Omental fat pad (tissue), 4 donors: ENCODE measurements around the gene SLC45A3. TPM values are rescaled to one million over a fixed set of nuclear protein-coding genes. Genes with fewer than 3 reads are reported as not detected.

Experiments used
- ATAC-seq: fragments of 150-250 bp; one replicate; pipeline ENCODE4 v1.9.1; 2016; ENCODE audit warnings: mild to moderate bottlenecking, moderate library complexity; ENCODE audit not compliant: low FRiP score
- DNase-seq: peaks from one replicate; pipeline ENCODE4 v3.0.0-alpha.2; 2019; ENCODE audit warnings: low spot score
- CTCF ChIP-seq, 3 donors: fragments of 450-650 bp; IDR thresholded peaks; one replicate each; pipeline ENCODE4 v1.5.1; 2016 to 2017; ENCODE audit warnings: antibody characterized with exemption in 3 of 3, mild to moderate bottlenecking in 3 of 3, moderate library complexity in 2 of 3
- total RNA-seq, 4 donors: library from RNA; depleted of rRNA; stranded (reverse); fragments of >200 nt; gene quantifications; one replicate each; pipeline ENCODE4 v1.1.0, GENCODE V29; 2016

The SLC45A3 gene
- total RNA-seq, 4 donors from 2014 or later, result 1.6 to 2.4 (median 2.1) TPM

- no peak for DNase-seq
- no peak for TF ChIP-seq CTCF (IDR thresholded peaks at IDR 0.05)
- ATAC-seq, result no peak
These were observed 3.7 kb downstream of the SLC45A3 start for GRCh38 chr1:205676597-205676996.

DNA sequence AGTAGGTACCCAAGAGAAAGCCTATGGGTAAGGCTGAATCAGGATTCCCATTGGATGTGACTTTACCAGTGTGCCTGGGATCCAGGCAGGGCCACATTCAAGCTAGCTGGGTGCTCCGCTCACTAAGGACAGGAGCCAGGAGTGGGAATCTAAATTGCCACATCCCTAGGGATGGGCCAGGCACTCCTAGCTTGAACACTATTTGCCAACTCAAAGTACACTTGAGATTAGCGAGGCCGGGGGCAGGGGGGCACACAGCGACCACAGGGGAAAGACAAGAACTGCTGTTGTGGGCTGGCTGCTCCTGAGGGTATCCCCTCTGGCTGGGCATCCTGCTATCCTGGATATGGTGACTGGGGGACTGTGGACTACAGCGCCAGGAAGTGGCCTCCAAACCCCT, 4.3 kb downstream of the SLC45A3 start:
- DNase-seq (no peak), ATAC-seq (no peak)
- TF ChIP-seq CTCF (IDR thresholded peaks at IDR 0.05), result no peak

- TF ChIP-seq CTCF (IDR thresholded peaks at IDR 0.05), result no peak
- ATAC-seq, result no peak
- no peak for DNase-seq
These were observed 5.1 kb downstream of the SLC45A3 start for GRCh38 chr1:205675247-205675646.

DNA sequence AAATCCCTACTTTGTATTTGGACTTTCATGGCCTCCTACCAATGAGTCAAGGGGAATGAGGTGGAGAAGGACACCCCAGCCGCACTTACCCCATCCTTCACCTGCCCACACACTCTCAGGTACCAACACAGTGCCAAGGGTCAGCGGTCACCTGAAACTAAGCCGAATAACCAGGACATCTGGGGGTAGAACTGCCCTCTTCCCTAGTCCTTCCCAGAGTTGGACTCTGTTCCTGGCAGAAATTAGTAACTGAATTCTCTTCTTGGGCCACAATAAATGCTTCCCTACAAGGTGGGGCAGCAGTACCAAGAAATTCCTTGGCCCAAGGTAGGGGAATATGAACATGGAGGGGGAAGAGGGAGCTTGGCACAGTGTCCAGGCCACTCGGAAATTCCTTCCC, 7.3 kb downstream of the SLC45A3 start:
- DNase-seq, result no peak
- no peak for ATAC-seq
- TF ChIP-seq CTCF (IDR thresholded peaks at IDR 0.05), result no peak

GRCh38 chr1:205672395-205672889, 7.9 kb downstream of the SLC45A3 start:
- DNase-seq, result no peak
- no peak for ATAC-seq
- TF ChIP-seq CTCF (IDR thresholded peaks at IDR 0.05), result no peak

DNA sequence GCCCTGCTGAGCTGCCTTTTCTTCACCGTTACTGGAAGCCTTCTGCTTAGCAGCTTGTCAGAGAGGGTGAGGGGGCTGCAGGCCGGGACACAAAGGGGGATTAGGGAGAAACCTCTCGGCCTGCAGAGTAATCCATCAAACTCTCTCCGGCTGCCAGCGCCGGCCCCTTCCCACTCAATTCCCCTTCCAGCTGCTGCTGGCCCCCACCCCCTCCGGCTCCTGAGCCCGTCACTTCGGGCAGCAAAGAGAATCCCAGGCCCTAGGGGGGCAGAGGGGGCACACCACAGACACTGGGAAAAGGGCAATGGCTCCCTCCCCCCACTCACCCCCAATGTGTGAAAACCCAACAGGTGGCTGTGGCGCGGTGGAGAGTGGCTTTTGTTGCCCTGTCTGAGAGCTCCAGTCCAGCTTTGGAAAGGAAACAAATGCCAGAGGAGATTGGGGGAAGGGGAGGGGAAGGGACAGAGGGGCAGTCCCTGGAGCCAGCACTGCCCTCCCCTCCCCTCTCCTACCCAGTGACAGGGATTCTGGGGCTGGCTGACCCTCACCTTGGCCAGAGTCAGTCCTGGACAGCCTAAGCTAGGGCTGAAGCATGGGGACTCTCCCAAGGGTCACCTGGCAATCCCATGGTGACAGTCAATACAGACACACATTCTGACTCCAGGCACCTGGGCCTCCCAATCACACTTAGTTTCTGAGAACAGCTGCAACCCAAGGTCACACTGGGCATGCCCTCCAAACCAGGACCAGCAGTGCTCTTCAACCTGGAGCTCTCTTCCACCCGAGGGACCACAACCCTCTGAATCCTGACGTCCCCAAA, 9.5 kb downstream of the SLC45A3 start:
- DNase-seq (no peak), ATAC-seq (no peak)
- no peak for TF ChIP-seq CTCF (IDR thresholded peaks at IDR 0.05)

- no peak for DNase-seq
- no peak for ATAC-seq
- no peak for TF ChIP-seq CTCF (IDR thresholded peaks at IDR 0.05)
These were observed 10.2 kb downstream of the SLC45A3 start for GRCh38 chr1:205670150-205670446.
